HepG2 (cell line): Measurements from ENCODE around the gene MMP23B. TPM values are rescaled to one million over a fixed set of nuclear protein-coding genes. Genes with fewer than 3 reads are reported as not detected.

ENCODE experiments used
- CBX5 ChIP-seq: sonication (generic); formaldehyde crosslinking; IDR thresholded peaks from 2 replicates; pipeline ENCODE4 v1.4.0; 2020; ENCODE audit warnings: missing genetic modification reagents, borderline replicate concordance
- CENPX ChIP-seq: sonication (generic); formaldehyde crosslinking; IDR thresholded peaks from 2 replicates; pipeline ENCODE4 v1.9.0; 2021; ENCODE audit warnings: mild to moderate bottlenecking, missing genetic modification reagents, moderate library complexity
- REPIN1 ChIP-seq: sonication (generic); formaldehyde crosslinking; IDR thresholded peaks from 2 replicates; pipeline ENCODE4 v1.8.0; 2022; ENCODE audit warnings: missing genetic modification reagents, low read depth, mild to moderate bottlenecking, borderline replicate concordance
- RFXAP ChIP-seq: sonication (generic); formaldehyde crosslinking; IDR thresholded peaks from 2 replicates; pipeline ENCODE4 v1.4.0; 2020; ENCODE audit warnings: missing genetic modification reagents, borderline replicate concordance
- SKI ChIP-seq: fragments of 450-650 bp; IDR thresholded peaks from one replicate; pipeline ENCODE4 v1.6.1; 2018; ENCODE audit warnings: mild to moderate bottlenecking; ENCODE audit not compliant: partially characterized antibody
- SMAD9 ChIP-seq: sonication (generic); formaldehyde crosslinking; IDR thresholded peaks from 2 replicates; pipeline ENCODE4 v1.5.1; 2020; ENCODE audit warnings: mild to moderate bottlenecking, missing genetic modification reagents
- SOX5 ChIP-seq: IDR thresholded peaks from 2 replicates; pipeline ENCODE4 v1.6.1; 2016; ENCODE audit warnings: borderline replicate concordance
- TAF1 ChIP-seq: sonication (generic); formaldehyde crosslinking; IDR thresholded peaks from 2 replicates; pipeline ENCODE4 v1.4.0; 2020; ENCODE audit warnings: missing genetic modification reagents
- TEAD2 ChIP-seq: sonication (generic); formaldehyde crosslinking; IDR thresholded peaks from 2 replicates; pipeline ENCODE4 v1.9.0; 2021; ENCODE audit warnings: missing genetic modification reagents
- ZNF160 ChIP-seq: sonication (generic); formaldehyde crosslinking; IDR thresholded peaks from 2 replicates; pipeline ENCODE4 v1.8.0; 2022; ENCODE audit warnings: mild to moderate bottlenecking, inconsistent platforms, missing genetic modification reagents
- ZNF235 ChIP-seq: sonication (generic); formaldehyde crosslinking; IDR thresholded peaks from 2 replicates; pipeline ENCODE4 v1.8.1; 2023; ENCODE audit warnings: mild to moderate bottlenecking, missing genetic modification reagents, borderline replicate concordance
- ZNF274 ChIP-seq: sonication (generic); formaldehyde crosslinking; IDR thresholded peaks from 2 replicates; pipeline ENCODE4 v1.5.1; 2020; ENCODE audit warnings: mild to moderate bottlenecking, missing genetic modification reagents
- ZNF547 ChIP-seq: sonication (generic); formaldehyde crosslinking; IDR thresholded peaks from 2 replicates; pipeline ENCODE4 v1.5.1; 2020; ENCODE audit warnings: mild to moderate bottlenecking, missing genetic modification reagents
- ZNF552 ChIP-seq: sonication (generic); formaldehyde crosslinking; IDR thresholded peaks from 2 replicates; pipeline ENCODE4 v1.9.0; 2022; ENCODE audit warnings: missing genetic modification reagents, mild to moderate bottlenecking, borderline replicate concordance
- ZNF564 ChIP-seq: sonication (generic); formaldehyde crosslinking; IDR thresholded peaks from 2 replicates; pipeline ENCODE4 v1.8.1; 2023; ENCODE audit warnings: mild to moderate bottlenecking, missing genetic modification reagents
- ZNF615 ChIP-seq: sonication (generic); formaldehyde crosslinking; IDR thresholded peaks from 2 replicates; pipeline ENCODE4 v1.5.0; 2020; ENCODE audit warnings: mild to moderate bottlenecking, missing genetic modification reagents, borderline replicate concordance
- ZNF776 ChIP-seq: sonication (generic); formaldehyde crosslinking; IDR thresholded peaks from 2 replicates; pipeline ENCODE4 v1.4.0; 2020; ENCODE audit warnings: mild to moderate bottlenecking, missing genetic modification reagents
- polyA plus RNA-seq, 8 experiments: library from polyadenylated mRNA; depleted of rRNA in 3 of 8; stranded (reverse) in 7 of 8; unstranded in 1 of 8; fragments of >200 nt; fragmentation: Illumina TruSeq in 4 of 8; extraction: Trizol in 4 of 8; gene quantifications; 2 replicates each; pipeline versions ENCODE4 v1.2.1 to v1.2.3, GENCODE V29; 2011 to 2016; ENCODE audit warnings: low read depth in 4 of 8, missing spikeins in 1 of 8, mixed read lengths in 1 of 8; ENCODE audit not compliant: insufficient read depth in 1 of 8
- total RNA-seq, 5 experiments: library from RNA; depleted of rRNA; stranded (reverse); fragments of >200 nt; fragmentation: Illumina TruSeq; extraction: Trizol; gene quantifications; 2 replicates each; pipeline ENCODE4 v1.2.3, GENCODE V29; 2016; ENCODE audit warnings: low read depth in 1 of 5
- TF ChIP-seq, protein P1 (sequence below): sonication (generic); formaldehyde crosslinking; IDR thresholded peaks from 2 replicates; pipeline ENCODE4 v1.4.0; 2020; ENCODE audit warnings: missing genetic modification reagents, low read depth, mild to moderate bottlenecking, borderline replicate concordance
- TF ChIP-seq, protein P2 (sequence below): sonication (generic); formaldehyde crosslinking; IDR thresholded peaks from 2 replicates; pipeline ENCODE4 v1.5.0; 2020; ENCODE audit warnings: missing genetic modification reagents
- TF ChIP-seq, protein P3 (sequence below): sonication (generic); formaldehyde crosslinking; IDR thresholded peaks from 2 replicates; pipeline ENCODE4 v1.8.0; 2022; ENCODE audit warnings: mild to moderate bottlenecking, missing genetic modification reagents, moderate library complexity
- TF ChIP-seq, protein P4 (sequence below): sonication (generic); formaldehyde crosslinking; IDR thresholded peaks from 2 replicates; pipeline ENCODE4 v1.4.0; 2020; ENCODE audit warnings: missing genetic modification reagents

Gene MMP23B
- total and polyA plus RNA-seq, 2 of the 13 experiments (the other 11 are each of a cell fraction or from before 2014, with no cell fraction given) = 0.61 to 0.75 TPM

DNA sequence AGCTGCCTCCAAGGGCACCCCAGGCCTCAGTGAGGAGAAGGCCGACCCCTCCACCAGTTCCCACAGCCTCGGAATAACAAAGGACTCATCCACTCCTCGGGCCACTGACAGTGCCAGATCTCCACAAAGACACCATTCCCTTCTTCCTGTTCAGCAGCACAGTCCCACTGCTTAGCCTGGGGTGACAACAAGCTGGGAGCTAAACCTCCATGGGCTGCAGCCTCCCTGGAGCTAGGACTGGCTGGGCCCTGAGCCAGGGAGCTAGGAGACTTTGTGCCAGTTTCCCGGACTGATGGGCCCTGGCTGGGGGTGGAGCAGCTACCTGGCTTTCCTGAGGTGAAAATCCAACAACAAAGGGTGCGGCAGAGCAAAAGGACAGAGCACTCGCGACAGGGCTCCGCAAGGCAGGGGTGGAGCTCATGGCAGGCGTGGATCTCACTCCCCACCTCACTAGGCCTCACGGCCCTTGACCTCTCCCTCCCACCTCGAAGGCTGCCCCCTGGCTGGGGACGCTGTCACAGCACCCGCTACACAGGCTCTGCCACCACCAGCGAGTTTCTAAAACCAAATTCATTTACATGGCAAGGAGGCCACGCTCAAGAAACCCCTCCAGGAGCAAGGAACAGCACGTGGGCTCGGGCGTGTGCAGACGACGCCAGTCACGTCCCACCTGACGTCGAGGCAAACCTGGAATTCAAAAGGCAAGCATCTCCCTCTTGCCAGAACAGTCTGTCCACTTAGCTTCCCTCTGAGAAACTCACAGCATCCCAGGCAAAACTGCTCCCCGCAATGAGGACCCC is 46.8 kb downstream of the MMP23B start (continued):
- TF ChIP-seq ZNF615 (no peak), ZNF235 (CRISPR knock-in tag) (peak; percentile 73; the same call in 1 of the 2 replicates), CBX5 (0 out of 2 replicates have a peak, but pooled peaks have one; percentile 32), ZNF564 (CRISPR knock-in tag) (peak; percentile 70; the same call in 1 of the 2 replicates), TEAD2 (CRISPR knock-in tag) (no peak), SMAD9 (CRISPR knock-in tag) (no peak), ZNF552 (0 out of 2 replicates have a peak, but pooled peaks have one; percentile 44), SKI (peak; percentile 83), ZNF547 (CRISPR knock-in tag) (peak; percentile 33; the same call in 1 of the 2 replicates), ZNF274 (CRISPR knock-in tag) (peak; percentile 26; the same call in 1 of the 2 replicates), SOX5 (CRISPR knock-in tag) (peak; percentile 62; the same call in 1 of the 2 replicates), CENPX (no peak), ZNF776 (CRISPR knock-in tag) (0 out of 2 replicates have a peak, but pooled peaks have one; percentile 67), ZNF160 (CRISPR knock-in tag) (peak; percentile 41; the same call in 1 of the 2 replicates), TAF1 (CRISPR knock-in tag) (peak; percentile 29; the same call in 1 of the 2 replicates), REPIN1 (0 out of 2 replicates have a peak, but pooled peaks have one; percentile 71), RFXAP (CRISPR knock-in tag) (no peak; the same call in 1 of the 2 replicates)
- TF ChIP-seq, protein P1, sequence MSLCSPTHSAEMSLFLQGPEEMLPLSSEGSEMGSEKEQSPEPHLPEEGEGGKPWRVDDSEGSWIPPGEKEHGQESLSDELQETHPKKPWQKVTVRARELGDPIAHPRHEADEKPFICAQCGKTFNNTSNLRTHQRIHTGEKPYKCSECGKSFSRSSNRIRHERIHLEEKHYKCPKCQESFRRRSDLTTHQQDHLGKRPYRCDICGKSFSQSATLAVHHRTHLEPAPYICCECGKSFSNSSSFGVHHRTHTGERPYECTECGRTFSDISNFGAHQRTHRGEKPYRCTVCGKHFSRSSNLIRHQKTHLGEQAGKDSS = peak; percentile 24; the same call in 1 of the 2 replicates
- TF ChIP-seq, protein P2, sequence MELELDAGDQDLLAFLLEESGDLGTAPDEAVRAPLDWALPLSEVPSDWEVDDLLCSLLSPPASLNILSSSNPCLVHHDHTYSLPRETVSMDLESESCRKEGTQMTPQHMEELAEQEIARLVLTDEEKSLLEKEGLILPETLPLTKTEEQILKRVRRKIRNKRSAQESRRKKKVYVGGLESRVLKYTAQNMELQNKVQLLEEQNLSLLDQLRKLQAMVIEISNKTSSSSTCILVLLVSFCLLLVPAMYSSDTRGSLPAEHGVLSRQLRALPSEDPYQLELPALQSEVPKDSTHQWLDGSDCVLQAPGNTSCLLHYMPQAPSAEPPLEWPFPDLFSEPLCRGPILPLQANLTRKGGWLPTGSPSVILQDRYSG (CRISPR knock-in tag) = no peak
- TF ChIP-seq, protein P3, sequence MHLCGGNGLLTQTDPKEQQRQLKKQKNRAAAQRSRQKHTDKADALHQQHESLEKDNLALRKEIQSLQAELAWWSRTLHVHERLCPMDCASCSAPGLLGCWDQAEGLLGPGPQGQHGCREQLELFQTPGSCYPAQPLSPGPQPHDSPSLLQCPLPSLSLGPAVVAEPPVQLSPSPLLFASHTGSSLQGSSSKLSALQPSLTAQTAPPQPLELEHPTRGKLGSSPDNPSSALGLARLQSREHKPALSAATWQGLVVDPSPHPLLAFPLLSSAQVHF (CRISPR knock-in tag) = 0 out of 2 replicates have a peak, but pooled peaks have one; percentile 39
- TF ChIP-seq, protein P4, sequence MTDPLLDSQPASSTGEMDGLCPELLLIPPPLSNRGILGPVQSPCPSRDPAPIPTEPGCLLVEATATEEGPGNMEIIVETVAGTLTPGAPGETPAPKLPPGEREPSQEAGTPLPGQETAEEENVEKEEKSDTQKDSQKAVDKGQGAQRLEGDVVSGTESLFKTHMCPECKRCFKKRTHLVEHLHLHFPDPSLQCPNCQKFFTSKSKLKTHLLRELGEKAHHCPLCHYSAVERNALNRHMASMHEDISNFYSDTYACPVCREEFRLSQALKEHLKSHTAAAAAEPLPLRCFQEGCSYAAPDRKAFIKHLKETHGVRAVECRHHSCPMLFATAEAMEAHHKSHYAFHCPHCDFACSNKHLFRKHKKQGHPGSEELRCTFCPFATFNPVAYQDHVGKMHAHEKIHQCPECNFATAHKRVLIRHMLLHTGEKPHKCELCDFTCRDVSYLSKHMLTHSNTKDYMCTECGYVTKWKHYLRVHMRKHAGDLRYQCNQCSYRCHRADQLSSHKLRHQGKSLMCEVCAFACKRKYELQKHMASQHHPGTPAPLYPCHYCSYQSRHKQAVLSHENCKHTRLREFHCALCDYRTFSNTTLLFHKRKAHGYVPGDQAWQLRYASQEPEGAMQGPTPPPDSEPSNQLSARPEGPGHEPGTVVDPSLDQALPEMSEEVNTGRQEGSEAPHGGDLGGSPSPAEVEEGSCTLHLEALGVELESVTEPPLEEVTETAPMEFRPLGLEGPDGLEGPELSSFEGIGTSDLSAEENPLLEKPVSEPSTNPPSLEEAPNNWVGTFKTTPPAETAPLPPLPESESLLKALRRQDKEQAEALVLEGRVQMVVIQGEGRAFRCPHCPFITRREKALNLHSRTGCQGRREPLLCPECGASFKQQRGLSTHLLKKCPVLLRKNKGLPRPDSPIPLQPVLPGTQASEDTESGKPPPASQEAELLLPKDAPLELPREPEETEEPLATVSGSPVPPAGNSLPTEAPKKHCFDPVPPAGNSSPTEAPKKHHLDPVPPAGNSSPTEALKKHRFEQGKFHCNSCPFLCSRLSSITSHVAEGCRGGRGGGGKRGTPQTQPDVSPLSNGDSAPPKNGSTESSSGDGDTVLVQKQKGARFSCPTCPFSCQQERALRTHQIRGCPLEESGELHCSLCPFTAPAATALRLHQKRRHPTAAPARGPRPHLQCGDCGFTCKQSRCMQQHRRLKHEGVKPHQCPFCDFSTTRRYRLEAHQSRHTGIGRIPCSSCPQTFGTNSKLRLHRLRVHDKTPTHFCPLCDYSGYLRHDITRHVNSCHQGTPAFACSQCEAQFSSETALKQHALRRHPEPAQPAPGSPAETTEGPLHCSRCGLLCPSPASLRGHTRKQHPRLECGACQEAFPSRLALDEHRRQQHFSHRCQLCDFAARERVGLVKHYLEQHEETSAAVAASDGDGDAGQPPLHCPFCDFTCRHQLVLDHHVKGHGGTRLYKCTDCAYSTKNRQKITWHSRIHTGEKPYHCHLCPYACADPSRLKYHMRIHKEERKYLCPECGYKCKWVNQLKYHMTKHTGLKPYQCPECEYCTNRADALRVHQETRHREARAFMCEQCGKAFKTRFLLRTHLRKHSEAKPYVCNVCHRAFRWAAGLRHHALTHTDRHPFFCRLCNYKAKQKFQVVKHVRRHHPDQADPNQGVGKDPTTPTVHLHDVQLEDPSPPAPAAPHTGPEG (CRISPR knock-in tag) = peak; percentile 58; the same call in 1 of the 2 replicates
